NCI-H524 (cell line): ENCODE measurements around the gene PHACTR3.

Source experiments
- DNase-seq, 2 experiments: peaks; one replicate each; lab custom pipeline; 2025; lab: John Stamatoyannopoulos, UW

PHACTR3 gene

GRCh38 chr20:59648466-59649070 is 44.2 kb downstream of the PHACTR3 start:
- no peak for DNase-seq

- no peak for DNase-seq
Measured at GRCh38 chr20:59650418-59650817, 46.1 kb downstream of the PHACTR3 start.

GRCh38 chr20:59652381-59652780 is 48.0 kb downstream of the PHACTR3 start:
- DNase-seq, result no peak

GRCh38 chr20:59656417-59656816 is 52.1 kb downstream of the PHACTR3 start:
- no peak for DNase-seq

GRCh38 chr20:59657459-59658046 is 53.2 kb downstream of the PHACTR3 start:
- no peak for DNase-seq

GRCh38 chr20:59660471-59660870 is 56.1 kb downstream of the PHACTR3 start:
- no peak for DNase-seq

GRCh38 chr20:59661153-59661552 is 56.8 kb downstream of the PHACTR3 start:
- DNase-seq, result no peak

GRCh38 chr20:59661621-59662020 is 57.3 kb downstream of the PHACTR3 start:
- DNase-seq, result no peak

GRCh38 chr20:59662161-59662560 is 57.8 kb downstream of the PHACTR3 start:
- DNase-seq, result no peak

GRCh38 chr20:59662856-59663512 is 58.6 kb downstream of the PHACTR3 start:
- no peak for DNase-seq

GRCh38 chr20:59663513-59664060 is 59.2 kb downstream of the PHACTR3 start:
- DNase-seq, result no peak

- no peak for DNase-seq
Measured at GRCh38 chr20:59664421-59664941, 60.1 kb downstream of the PHACTR3 start.

GRCh38 chr20:59665656-59666555 is 61.6 kb downstream of the PHACTR3 start:
- no peak for DNase-seq

GRCh38 chr20:59666586-59666985 is 62.2 kb downstream of the PHACTR3 start:
- DNase-seq, result no peak

GRCh38 chr20:59667131-59667530 is 62.8 kb downstream of the PHACTR3 start:
- DNase-seq, result no peak

GRCh38 chr20:59667981-59668515 is 63.7 kb downstream of the PHACTR3 start:
- DNase-seq, result no peak

GRCh38 chr20:59668926-59669850 is 64.8 kb downstream of the PHACTR3 start:
- DNase-seq, result no peak

- no peak for DNase-seq
Measured at GRCh38 chr20:59670786-59671492, 66.6 kb downstream of the PHACTR3 start.

- no peak for DNase-seq
Measured at GRCh38 chr20:59671661-59672471, 67.5 kb downstream of the PHACTR3 start.
